ENCODE measurements around the gene MGST2.

Gene MGST2

DNA sequence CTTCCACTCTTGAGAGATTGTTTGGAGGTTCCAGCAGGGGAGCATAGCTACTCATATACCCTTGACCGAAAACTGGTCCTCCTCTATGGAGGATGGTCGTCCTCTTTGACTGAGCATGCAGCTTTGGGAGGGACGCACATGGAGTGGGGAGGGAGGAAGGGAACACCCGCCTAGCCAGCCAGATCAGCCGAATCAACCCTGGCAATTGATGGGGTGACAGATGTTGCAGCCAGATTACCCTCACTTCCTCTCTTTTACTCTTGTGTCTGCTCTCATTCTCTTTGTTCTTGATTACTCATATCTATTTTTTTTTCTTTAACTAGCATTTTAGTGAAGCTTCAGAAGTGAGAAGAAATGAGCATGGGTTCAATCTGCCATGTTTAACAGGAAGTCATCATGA lies 19.6 kb downstream of the MGST2 start:
- in situ Hi-C loops (cut with MboI; ENCODE audit: low pct_unique_long_range_greater_than_20kb, low sequenced_read_pairs, unreplicated experiment): no loop called here
- TF ChIP-seq, protein P1, sequence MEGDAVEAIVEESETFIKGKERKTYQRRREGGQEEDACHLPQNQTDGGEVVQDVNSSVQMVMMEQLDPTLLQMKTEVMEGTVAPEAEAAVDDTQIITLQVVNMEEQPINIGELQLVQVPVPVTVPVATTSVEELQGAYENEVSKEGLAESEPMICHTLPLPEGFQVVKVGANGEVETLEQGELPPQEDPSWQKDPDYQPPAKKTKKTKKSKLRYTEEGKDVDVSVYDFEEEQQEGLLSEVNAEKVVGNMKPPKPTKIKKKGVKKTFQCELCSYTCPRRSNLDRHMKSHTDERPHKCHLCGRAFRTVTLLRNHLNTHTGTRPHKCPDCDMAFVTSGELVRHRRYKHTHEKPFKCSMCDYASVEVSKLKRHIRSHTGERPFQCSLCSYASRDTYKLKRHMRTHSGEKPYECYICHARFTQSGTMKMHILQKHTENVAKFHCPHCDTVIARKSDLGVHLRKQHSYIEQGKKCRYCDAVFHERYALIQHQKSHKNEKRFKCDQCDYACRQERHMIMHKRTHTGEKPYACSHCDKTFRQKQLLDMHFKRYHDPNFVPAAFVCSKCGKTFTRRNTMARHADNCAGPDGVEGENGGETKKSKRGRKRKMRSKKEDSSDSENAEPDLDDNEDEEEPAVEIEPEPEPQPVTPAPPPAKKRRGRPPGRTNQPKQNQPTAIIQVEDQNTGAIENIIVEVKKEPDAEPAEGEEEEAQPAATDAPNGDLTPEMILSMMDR (IDR thresholded peaks at IDR 0.05; ENCODE audit: extremely low read depth, insufficient read depth, missing control alignments): no peak
- no peak for DNase-seq (ENCODE audit: low spot score)

DNA sequence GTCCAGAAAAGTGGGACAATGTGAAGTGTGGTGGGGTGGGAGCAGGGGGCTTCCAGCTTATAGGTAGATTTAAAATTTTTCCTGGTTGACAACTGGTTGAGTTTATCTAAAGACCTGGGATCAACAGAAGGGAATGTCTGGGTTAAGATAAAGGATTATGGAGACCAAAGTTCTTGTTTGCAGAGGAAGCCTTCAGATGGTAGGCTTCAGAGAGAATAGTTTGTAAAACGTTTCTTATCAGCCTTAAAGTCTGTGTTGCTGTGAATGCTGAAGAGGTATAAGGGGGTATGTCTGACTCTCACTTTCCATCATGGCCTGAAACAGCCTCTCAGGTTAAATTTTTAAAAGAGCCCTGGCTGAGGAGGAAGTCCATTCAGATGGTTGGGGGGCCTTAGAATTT lies 20.5 kb downstream of the MGST2 start:
- no peak for DNase-seq (ENCODE audit: low spot score)
- in situ Hi-C loops (cut with MboI; ENCODE audit: low pct_unique_long_range_greater_than_20kb, low sequenced_read_pairs, unreplicated experiment): no loop called here
- TF ChIP-seq, protein P1 (IDR thresholded peaks at IDR 0.05; ENCODE audit: extremely low read depth, insufficient read depth, missing control alignments): no peak

DNA sequence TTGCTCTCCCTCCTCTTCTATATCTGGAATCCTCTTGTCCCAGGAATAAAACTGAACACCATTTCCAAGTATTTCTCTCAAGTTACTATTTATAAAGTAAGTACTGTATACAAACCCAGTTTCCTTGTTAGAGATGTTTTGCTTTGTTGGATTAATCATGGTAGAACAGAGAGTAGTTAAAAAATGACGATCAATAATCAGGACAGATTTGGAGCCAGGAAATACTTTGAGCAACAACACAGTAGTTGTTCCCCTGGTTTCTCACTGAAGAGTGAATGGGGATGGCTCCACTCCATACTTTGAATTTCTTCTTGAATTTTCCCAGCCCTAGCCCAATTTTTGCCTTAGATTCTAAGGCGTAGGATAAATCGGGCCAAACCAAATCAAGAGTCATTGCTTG lies 21.4 kb downstream of the MGST2 start:
- DNase-seq (ENCODE audit: low spot score): no peak
- TF ChIP-seq, protein P1 (IDR thresholded peaks at IDR 0.05; ENCODE audit: extremely low read depth, insufficient read depth, missing control alignments): no peak

DNA sequence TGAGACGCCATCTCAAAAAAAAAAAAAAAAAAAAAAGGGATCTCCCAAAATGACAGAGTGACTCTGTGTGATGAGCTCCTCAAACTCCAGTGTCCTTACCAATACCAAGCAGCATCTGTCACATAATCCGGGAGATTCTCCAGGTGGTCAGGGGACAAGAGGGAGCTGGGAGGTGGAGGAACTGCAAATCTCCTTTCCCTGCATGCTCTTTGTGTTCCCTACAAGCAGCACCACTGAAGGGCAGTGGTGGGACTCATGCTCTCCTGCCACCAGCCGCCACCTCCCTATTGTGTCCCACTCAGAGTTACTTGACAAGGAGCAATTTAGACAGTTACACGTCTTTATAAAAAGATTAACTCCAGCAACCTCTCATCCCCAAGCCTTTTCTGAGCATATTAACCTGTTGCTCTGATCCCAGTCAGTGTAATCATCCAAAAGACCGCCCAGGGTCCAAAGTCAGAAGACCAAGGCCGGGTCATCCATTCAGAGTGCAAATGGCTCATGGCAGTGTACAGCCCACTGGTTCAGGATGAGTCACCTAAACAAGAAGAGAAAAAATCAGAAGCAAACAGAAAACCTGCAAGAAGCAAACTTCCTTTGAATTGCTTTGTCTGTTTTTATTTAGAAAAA lies 23.6 kb downstream of the MGST2 start:
- no peak for DNase-seq (ENCODE audit: low spot score)
- in situ Hi-C loops (cut with MboI; ENCODE audit: low pct_unique_long_range_greater_than_20kb, low sequenced_read_pairs, unreplicated experiment): no loop called here
- TF ChIP-seq, protein P1 (IDR thresholded peaks at IDR 0.05; ENCODE audit: extremely low read depth, insufficient read depth, missing control alignments): no peak

More for the DNA sequence above, 21.4 kb downstream of the MGST2 start:
- in situ Hi-C loops (cut with MboI; ENCODE audit: low pct_unique_long_range_greater_than_20kb, low sequenced_read_pairs, unreplicated experiment): no loop called here

- no peak for DNase-seq (ENCODE audit: low spot score)
- TF ChIP-seq, protein P1 (IDR thresholded peaks at IDR 0.05; ENCODE audit: extremely low read depth, insufficient read depth, missing control alignments): no peak
- in situ Hi-C loops (cut with MboI; ENCODE audit: low pct_unique_long_range_greater_than_20kb, low sequenced_read_pairs, unreplicated experiment): no loop called here
These were observed 24.8 kb downstream of the MGST2 start for GRCh38 chr4:139690419-139690818.

- in situ Hi-C loops (cut with MboI; ENCODE audit: low pct_unique_long_range_greater_than_20kb, low sequenced_read_pairs, unreplicated experiment): no loop called here
- TF ChIP-seq, protein P1 (IDR thresholded peaks at IDR 0.05; ENCODE audit: extremely low read depth, insufficient read depth, missing control alignments): peak; percentile 30
- DNase-seq (ENCODE audit: low spot score): no peak
These were observed 26.8 kb downstream of the MGST2 start for GRCh38 chr4:139692309-139693012.
